Measurements from ENCODE around the gene KLF12. TPM values are rescaled to one million over a fixed set of nuclear protein-coding genes. Genes with fewer than 3 reads are reported as not detected.

Gene KLF12
- total and polyA plus RNA-seq, 2 donors (not counting 3 experiments of a cell fraction or from before 2014, with no cell fraction given), result 16.0 to 25.9 TPM

GRCh38 chr13:74087357-74087756 is 46.8 kb downstream of the KLF12 start:
- FAIRE-seq, result no peak

More at GRCh38 chr13:74087357-74087756, 46.8 kb downstream of the KLF12 start:
- Histone ChIP-seq H2AFZ (ENCODE audit: low read depth, low read length) (no peak overlapping the region), H3K9ac (replicated peaks; ENCODE audit: extremely low read depth, insufficient read depth, low read length) (no peak overlapping the region), H4K20me1 (replicated peaks; ENCODE audit: control insufficient read depth, extremely low read depth, insufficient read depth, low read length) (peaks cover 10% of the 10 kb centered on the region), H3K4me2 (ENCODE audit: insufficient read depth, low read length) (no peak overlapping the region), H3K36me3 (ENCODE audit: control insufficient read depth in 2 of 2, extremely low read depth in 1 of 2, insufficient read depth in 2 of 2, low read length in 2 of 2) (no peaks in the 10 kb centered on the region), H3K4me1 (ENCODE audit: control insufficient read depth, extremely low read depth, insufficient read depth, low read length) (peaks cover 11% of the 10 kb centered on the region), H3K9me3 (replicated peaks; ENCODE audit: control insufficient read depth, insufficient read depth, low read length) (no peaks in the 10 kb centered on the region), H3K9me1 (replicated peaks; ENCODE audit: control insufficient read depth, extremely low read depth, insufficient read depth, low read length) (no peaks in the 10 kb centered on the region), H3K4me3 (replicated peaks in 1 of 3; ENCODE audit: insufficient read depth in 1 of 3, low read depth in 1 of 3, low read length in 3 of 3) (no peak overlapping the region), H3K79me2 (ENCODE audit: control insufficient read depth, insufficient read depth, low read length) (peaks cover 66% of the 10 kb centered on the region), H3K27me3 (ENCODE audit: control insufficient read depth in 2 of 2, insufficient read depth in 2 of 2, low read length in 2 of 2) (no peaks in the 10 kb centered on the region), H3K27ac (ENCODE audit: insufficient read depth, low read depth, low read length) (no peak overlapping the region)
- DNase-seq (ENCODE audit: low read depth, low spot score), result no peak
- ChIA-PET CTCF (no interaction called here), POLR2A (no interaction called here)
- BruUV-seq (replicated peaks), result no TSS peak
- dilution Hi-C loops (cut with MboI; ENCODE audit: extremely low pct_ligation_motif_present, low sequenced_read_pairs), result no loop called here
- TF ChIP-seq POLR2A (IDR thresholded peaks at IDR 0.05; ENCODE audit: low read depth, low read length) (no peak), CTCF (IDR thresholded peaks at IDR 0.05; ENCODE audit: extremely low read depth in 1 of 2, insufficient read depth in 1 of 2, low read depth in 1 of 2, low read length in 2 of 2) (no peak), MAX (IDR thresholded peaks at IDR 0.05; ENCODE audit: insufficient read depth, insufficient read length) (no peak), JUN (IDR thresholded peaks at IDR 0.05; ENCODE audit: borderline replicate concordance, insufficient read depth, insufficient read length, low read depth) (no peak), GATA2 (IDR thresholded peaks at IDR 0.05; ENCODE audit: insufficient read depth, insufficient read length, low read depth, low read length) (no peak), EZH2 (IDR thresholded peaks at IDR 0.05; ENCODE audit: borderline replicate concordance, low read depth, low read length, severe bottlenecking) (no peak), FOS (IDR thresholded peaks at IDR 0.05; ENCODE audit: borderline replicate concordance, insufficient read depth, low read length) (no peak), MYC (IDR thresholded peaks at IDR 0.05; ENCODE audit: low read depth, low read length) (no peak), POLR2AphosphoS5 (IDR thresholded peaks at IDR 0.05; ENCODE audit: insufficient read depth, low read depth, low read length) (no peak)
- intact Hi-C loops (cut with micrococcal nuclease), result no loop called here

Measured in endothelial cell of umbilical vein (primary cell).